EL (cell line): ENCODE results near the gene STXBP1.
A peak's percentile ranks its signal among the peaks of the same experiment; 100 is the strongest.
"Not testable (repeated sequence)": the region's sequence is repeated elsewhere in the genome, so short reads cannot be mapped to it uniquely, and the experiment has no call there.

Experiments used
- DNase-seq: peaks from one replicate; pipeline ENCODE4 v3.0.0-alpha.2; 2016

The STXBP1 gene

DNA sequence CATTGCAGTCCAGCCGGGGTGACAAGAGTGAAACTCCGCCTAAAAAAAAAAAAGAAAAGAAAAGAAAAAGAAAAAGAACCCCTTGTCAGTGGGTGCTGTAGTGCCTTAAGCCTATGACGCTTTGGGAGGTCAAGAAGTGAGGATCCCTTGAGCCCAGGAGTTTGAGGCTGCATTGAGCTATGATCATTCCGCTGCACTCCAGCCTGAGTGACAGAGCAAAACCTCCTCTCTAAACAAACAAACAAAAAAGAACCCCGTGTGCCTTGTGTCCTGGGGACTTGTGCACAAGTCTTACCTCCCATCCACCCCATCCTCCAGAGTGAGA, 33.5 kb upstream of the STXBP1 start:
- DNase-seq, result no peak

DNA sequence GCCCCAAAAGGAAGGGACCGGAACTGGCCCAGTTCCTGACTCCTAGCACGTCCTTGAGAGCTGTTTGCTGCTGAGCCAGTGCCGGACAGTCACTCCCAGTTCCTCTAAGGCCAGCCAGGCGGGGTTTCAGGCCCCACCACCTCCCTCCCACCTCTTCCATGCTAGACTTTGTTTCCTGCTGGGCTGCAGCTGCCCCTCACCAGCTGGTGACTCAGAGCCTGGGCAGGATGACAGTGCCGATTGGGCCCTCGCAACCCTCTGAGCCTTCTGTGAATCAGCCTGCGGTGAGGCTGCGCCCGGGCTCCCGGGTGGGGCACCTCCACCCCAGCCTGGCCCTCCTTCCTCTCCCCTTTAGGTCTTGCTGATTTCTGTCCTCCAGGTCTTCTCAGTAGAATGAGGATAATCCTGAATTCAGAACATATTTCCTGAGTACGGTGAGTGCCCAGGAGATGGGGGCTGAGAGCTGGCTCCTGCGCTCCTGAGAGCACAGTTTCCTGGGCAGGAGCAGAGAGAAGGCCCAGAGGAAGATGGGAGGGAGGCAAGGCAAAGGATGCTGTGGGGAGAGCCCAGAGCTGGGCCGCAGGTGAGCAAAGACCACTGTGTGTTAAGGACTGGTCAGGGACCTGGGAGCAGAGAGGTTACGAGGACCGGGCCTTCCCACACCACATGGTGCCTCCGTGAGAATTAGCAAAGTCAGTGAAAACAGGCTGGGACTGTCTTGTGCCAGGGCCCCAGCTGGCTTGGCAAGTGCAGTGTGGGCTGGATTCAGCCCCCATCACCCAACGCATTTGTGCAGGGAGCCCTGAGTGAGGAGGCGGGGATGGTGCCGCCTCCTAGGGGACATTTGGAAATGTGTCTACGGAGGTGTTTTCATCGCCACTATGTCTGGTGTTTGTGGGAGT, 32.9 kb upstream of the STXBP1 start:
- peak; percentile 99 for DNase-seq

- no peak for DNase-seq
These were observed 31.7 kb upstream of the STXBP1 start for GRCh38 chr9:127580366-127580765.

DNA sequence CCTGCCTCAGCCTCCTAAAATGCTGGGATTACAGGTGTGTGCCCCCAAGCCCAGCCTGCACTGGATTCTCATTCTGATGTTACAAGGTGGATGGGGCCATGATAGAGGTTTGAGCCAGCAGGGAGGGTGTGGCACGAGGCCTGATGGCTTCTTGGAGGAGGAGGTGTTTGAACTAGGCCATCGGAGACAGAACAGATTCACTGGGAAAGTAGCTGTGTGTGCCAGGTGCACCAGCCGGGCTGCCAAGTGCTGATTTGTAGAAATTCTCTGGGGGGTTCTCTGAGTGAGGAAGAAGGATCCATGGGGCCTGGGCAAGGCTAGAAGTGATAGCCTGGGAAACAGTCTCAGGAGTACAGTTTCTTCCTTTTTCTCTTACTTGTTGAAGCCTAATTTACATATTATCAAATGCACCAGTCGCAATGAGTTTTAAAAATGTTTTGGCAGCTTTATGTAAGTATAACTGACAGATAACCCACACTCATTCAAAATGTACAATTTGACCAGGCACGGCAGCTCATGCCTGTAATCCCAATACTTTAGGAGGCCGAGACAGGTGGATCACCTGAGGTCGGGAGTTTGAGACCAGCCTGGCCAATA, 31.1 kb upstream of the STXBP1 start:
- no peak for DNase-seq

DNA sequence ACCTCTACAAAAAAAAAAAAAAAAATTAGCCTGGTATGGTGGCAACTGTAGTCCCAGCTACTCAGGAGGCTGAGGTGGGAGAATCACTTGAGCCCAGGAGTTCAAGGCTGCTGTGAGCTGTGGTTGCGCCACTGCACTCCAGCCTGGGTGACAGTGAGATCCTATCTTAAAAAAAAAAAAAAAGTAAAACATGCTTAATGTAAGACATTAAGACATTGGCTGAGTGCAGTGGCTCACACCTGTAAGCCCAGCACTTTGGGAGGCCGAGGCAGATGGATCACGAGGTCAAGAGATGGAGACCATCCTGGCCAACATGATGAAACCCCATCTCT, 27.6 kb upstream of the STXBP1 start:
- not testable (repeated sequence) for DNase-seq

- no peak for DNase-seq
These were observed 26.8 kb upstream of the STXBP1 start for GRCh38 chr9:127585161-127585819.

DNA sequence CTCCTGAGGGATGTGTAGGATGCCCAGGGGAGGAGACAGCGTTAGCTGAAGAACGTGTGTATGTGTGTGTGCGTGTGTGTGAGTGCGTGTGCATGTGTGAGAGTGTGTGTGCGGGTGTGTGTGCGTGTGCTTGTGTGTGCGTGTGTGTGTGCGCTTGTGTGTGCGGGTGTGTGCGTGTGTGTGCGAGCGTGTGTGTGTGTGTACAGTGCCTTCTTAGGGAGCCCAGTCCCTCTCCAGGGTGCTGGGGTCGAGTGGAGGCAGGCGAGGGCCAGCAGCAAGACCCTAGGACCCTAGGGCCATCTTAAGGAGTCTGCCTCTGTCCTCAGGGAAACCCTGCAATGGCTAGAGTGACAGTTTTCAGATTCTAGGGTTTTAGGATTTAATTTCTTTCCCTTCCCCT, 26.0 kb upstream of the STXBP1 start:
- DNase-seq, result no peak

GRCh38 chr9:127586537-127586936, 25.5 kb upstream of the STXBP1 start:
- peak; percentile 80 for DNase-seq

GRCh38 chr9:127587966-127588365, 24.1 kb upstream of the STXBP1 start:
- DNase-seq, result no peak

DNA sequence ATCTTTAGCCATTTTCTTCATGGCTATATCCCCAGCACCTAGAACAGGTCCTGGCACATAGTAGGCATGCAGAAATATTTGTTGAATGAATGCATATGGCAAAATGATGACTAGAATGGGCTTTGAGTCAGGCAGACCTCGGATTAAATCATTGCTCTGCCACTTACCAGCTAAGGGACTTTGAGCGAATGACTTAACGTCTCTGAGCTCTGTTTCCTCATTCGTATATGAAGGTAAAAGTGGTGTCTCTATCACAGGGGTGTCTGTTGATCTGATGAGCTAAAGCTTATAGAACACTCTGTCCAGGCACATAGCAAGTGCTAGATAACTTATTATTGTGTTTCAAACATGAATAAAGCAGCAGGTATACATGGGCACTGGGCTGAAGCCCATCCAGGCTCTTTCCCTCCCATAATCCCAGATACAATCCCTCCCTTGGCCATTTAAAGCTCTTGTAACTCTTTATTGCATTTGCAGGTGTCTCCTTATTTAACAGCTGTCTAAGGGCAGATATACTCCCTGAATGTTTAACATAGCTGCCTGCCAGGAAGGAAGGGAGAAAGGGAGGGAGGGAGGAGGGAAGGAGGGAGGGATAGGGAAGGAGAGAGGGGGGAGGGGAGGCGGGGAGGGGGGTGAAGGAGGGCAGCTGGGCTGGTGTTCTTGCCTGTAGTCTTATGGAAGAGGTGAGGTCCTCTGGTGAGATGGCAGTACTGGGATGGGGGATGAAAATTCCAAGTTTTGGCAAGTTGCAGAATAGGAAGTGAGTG, 23.2 kb upstream of the STXBP1 start:
- DNase-seq, result no peak

- DNase-seq, result peak; percentile 78
These were observed 22.1 kb upstream of the STXBP1 start for GRCh38 chr9:127589955-127590370.

DNA sequence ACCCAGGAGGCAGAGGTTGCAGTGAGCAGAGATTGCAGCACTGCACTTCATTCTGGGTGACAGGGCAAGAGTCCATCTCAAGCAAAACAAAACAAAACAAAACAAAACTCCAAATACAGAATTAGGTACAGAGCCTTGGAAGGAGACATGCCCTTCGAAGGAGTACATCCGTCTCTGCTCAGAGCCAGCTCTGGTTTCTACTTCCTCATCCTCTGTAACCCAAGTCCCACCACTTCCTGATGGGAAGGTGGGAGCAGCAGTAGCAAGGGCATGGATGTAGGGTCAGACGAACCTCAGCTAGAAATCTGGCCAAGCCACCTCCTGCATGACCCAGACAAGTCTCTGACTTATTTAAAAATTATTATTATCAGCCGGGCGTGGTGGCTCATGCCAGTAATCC, 16.5 kb upstream of the STXBP1 start:
- DNase-seq, result no peak

DNA sequence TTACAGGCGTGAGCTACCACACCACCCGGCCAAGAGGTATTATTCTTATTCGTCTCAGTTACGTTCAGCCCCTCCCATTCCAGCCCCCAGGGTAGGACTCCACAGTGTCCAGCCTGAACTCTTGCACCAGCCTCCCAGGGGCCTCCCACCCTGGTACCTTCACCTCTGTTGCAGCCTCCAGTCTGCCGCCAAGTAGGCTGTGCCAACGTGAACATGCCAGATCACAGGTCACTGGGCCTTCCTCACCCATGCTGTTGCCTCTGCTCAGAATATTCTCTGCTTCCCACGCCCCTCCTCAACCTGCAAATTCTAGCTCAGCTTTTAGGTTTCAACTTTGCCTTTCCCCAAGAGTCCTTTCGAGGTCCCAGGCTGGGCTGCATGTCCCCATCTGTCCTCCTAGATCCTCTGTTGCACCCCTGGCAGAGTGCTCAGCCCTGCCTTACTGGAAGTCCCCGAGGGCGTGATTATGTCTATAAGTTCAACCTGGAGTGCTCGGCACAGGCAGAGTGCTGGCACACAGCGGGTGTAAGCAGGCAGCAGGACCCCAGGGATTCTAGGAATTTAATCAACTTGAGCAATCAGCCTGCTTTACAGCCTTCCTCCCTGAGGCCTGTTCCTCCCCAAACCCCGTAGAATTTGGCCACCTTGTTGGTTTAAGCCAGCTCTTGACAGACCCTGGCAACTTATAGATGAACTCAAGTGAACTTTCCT, 13.1 kb upstream of the STXBP1 start:
- no peak for DNase-seq

- DNase-seq, result no peak
These were observed 12.6 kb upstream of the STXBP1 start for GRCh38 chr9:127599550-127599891.

DNA sequence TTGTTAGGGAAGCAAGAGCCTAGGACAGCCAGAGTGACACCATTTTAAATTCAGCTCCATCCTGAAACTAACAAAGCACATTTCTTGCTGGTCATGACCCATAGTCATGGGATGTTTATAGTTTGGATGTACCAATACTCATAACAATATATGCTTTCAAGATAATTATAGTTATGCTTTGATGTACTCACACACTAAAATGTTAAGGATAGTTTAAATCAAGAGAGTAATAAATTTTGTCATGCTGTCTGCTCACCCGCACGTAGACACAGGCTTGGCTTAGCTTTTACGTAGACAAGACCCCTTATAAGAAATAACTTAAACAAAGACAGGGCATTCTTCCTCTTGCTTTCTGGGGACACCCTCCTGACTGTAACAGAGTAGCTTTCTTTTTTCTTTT, 8.9 kb upstream of the STXBP1 start:
- DNase-seq, result no peak

- DNase-seq, result no peak
These were observed 6.0 kb upstream of the STXBP1 start for GRCh38 chr9:127606043-127606442.

GRCh38 chr9:127608104-127608966, 3.7 kb upstream of the STXBP1 start:
- peak; percentile 48 for DNase-seq

GRCh38 chr9:127611603-127611898, 526 bp upstream of the STXBP1 start:
- DNase-seq, result no peak

- DNase-seq, result peak; percentile 84
These were observed 984 bp downstream of the STXBP1 start for GRCh38 chr9:127612939-127613582.

GRCh38 chr9:127613583-127613954, 1.5 kb downstream of the STXBP1 start:
- DNase-seq, result no peak

GRCh38 chr9:127614961-127615360, 2.9 kb downstream of the STXBP1 start:
- no peak for DNase-seq
